HepG2 (cell line): ENCODE data around the gene IL17C.

Experiments used
- EHMT2 ChIP-seq: fragments of 200-600 bp; sonication (generic); IDR thresholded peaks from 2 replicates; pipeline ENCODE4 v1.7.0; 2017; ENCODE audit warnings: antibody characterized with exemption, low read depth, low read length, borderline replicate concordance
- MYNN ChIP-seq: sonication (generic); formaldehyde crosslinking; IDR thresholded peaks from 2 replicates; pipeline ENCODE4 v1.4.0; 2020; ENCODE audit warnings: mild to moderate bottlenecking, low read depth, missing genetic modification reagents
- POLR2A ChIP-seq, 2 experiments: IDR thresholded peaks; 2 replicates each; pipeline ENCODE4 v1.6.1; 2011; ENCODE audit warnings: low read depth in 2 of 2, low read length in 2 of 2, mild to moderate bottlenecking in 1 of 2, moderate library complexity in 1 of 2; ENCODE audit not compliant: insufficient read depth in 1 of 2
- TAF1 ChIP-seq: sonication (generic); formaldehyde crosslinking; IDR thresholded peaks from 2 replicates; pipeline ENCODE4 v1.4.0; 2020; ENCODE audit warnings: missing genetic modification reagents
- ZNF430 ChIP-seq: sonication (generic); formaldehyde crosslinking; IDR thresholded peaks from 2 replicates; pipeline ENCODE4 v1.9.0; 2021; ENCODE audit warnings: mild to moderate bottlenecking, missing genetic modification reagents
- ZNF607 ChIP-seq: sonication (generic); formaldehyde crosslinking; IDR thresholded peaks from 2 replicates; pipeline ENCODE4 v1.5.1; 2020; ENCODE audit warnings: missing genetic modification reagents, mild to moderate bottlenecking, borderline replicate concordance

DNA sequence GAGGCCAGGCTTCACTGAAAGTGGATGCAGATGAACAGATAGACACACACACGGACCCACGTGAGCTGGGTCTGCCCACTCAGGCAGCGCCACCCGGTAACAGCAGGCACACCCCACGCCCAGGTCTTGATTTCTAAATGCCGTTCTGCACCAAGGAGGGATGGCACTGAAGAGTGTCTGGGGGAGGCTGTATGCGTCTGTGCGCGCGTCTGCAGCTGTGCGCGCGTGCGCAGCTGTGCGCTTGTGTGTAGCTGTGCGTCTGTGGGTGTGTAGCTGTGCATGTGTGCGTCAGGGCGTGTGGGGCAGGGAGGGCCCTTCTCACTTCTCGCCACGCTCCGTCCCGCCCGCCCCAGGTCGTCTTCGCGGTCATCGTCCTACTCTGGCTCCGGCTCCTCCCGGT lies 15.5 kb upstream of the IL17C start:
- TF ChIP-seq MYNN (no peak), POLR2A (IDR thresholded peaks at IDR 0.05; ENCODE audit: insufficient read depth in 1 of 2, low read depth in 2 of 2, low read length in 2 of 2) (no peak), EHMT2 (no peak), ZNF607 (CRISPR knock-in tag) (no peak), TAF1 (no peak), ZNF430 (CRISPR knock-in tag) (no peak)
